GM18861 (cell line): ENCODE results near the gene PDE7B.
"Not testable (repeated sequence)": the region's sequence is repeated elsewhere in the genome, so short reads cannot be mapped to it uniquely, and the experiment has no call there.

ENCODE experiments used
- ATAC-seq: cut with Tn5 transposase; IDR thresholded peaks from one replicate; pipeline ENCODE4 v1.9.1; 2021; ENCODE audit not compliant: unreplicated experiment

The PDE7B gene

DNA sequence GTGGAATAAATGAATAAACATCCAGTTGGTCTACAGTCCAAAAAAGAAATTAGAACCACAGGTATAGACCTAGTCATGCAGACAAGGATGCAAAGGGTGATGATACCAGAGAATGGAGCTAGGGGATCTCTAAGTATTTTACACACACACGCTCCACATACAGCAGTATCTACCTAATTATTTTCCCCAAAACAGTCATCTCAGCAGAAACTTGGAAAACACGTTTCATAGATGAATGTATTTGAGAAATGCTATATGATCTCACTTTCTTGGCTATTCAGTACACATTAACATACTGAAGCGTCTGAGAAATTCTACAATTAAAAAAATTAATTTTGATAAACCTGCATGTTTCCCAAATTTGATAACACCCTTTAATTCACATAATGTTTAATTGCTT lies 243.3 kb downstream of the PDE7B start:
- no peak for ATAC-seq

DNA sequence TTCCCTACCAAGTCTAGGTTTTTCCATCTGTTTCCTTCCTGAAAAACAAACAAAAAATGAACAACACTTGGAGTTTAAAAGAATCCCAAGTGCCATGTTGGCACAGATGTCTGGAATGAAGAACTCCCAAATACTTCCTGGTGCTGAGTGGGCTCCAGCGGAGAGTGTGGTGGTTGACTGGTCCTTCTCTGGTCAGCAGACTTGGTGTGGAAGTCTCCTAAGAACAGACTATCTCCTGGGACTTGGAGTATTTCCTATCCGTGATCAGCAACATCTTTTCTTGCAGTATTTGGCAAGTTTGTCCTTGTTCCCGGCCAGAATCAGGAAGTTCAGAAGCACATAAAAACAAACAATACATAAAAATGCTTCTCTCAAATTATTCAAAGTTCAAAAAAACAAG lies 244.5 kb downstream of the PDE7B start:
- ATAC-seq, result no peak

DNA sequence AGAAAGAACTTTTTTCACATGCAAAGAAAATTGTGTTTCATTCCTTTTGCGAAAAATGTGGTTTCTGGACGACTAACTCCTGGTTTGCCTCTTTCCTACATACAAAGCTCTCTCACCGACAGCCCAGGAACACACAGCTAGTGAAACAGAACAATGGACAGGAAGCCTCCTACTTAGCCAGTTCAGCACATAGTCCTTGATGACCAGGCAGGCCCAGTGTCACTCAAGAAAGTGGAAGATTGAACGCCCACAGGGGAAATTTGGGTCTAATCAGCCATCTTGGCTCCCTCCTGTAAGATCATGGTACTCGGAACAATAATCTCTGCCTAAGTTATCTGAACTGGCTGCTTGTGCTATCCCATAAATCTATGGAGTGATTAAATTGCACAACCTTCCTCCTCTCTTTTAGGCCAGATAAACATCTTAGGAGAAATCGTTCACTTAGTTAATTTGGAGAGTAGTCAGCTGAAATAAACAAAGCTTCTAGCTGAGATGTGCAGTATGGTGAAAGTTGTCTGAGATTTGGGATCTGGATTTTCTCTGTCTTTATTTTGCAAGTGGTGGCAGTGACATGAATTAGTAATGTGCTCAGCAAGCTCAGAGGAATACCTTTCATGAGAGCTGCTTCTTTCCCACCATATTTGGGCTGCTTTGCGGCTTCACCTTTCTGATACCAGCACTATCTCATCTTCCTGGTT lies 251.6 kb downstream of the PDE7B start:
- ATAC-seq, result no peak

DNA sequence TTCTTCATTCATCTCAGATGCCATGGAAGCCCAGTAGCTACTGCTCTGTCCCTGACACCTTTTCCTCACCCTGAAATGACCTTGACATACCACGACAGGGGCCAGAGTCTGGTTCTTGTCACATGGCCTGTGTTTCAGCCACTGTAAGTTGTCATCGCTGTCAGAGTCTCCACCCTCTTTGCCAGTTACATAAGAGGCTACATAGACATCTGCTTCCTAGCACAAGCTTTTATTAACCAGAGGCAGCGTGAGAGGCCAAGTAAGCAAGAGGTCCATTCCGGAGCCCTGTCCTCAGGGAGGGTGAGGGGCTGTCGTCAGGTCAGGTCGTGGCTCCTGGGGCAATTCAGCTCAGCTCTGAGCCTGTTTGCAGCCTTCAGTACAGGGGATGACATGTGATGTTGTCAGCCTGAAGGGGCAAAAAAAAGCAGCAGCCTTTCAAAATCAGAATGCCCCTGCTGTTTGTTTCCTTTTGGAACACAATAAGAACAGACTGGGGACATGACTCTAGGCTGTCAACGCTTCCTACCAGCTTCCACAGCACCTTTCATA lies 252.3 kb downstream of the PDE7B start:
- no peak for ATAC-seq

DNA sequence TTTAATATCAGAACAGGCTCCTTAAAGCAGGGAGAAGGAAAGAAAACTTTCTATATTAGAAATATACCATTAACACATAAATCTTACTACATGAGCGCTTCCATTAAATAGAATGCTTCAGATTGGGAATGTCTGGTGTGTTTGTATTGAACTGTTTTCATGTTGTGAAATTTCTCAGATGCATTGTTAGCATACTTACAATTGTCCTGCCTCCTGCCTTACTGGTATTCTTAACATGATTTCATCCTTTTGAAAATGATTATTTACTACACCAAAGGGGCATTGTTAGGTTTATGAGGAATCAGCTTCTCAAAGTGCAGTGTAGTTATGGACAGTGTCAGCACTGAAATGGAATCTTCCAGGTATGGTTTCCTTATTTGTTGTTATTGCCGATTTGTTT lies 253.1 kb downstream of the PDE7B start:
- ATAC-seq, result no peak

DNA sequence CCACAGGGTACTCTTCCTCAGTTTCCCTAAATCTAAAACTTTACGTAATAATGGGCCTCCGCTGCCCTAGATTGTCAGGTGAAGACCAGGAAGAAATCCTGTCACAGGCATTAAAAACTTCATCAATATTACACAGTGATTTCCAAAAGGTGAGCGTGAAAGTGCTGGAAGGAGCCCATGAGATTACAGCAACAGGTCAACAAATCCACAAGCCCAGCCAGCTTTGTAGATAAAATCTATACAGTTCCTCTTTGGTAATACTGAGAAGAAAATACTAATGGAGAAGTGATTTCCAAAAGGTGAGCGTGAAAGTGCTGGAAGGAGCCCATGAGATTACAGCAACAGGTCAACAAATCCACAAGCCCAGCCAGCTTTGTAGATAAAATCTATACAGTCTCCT lies 254.3 kb downstream of the PDE7B start:
- ATAC-seq, result not testable (repeated sequence)

DNA sequence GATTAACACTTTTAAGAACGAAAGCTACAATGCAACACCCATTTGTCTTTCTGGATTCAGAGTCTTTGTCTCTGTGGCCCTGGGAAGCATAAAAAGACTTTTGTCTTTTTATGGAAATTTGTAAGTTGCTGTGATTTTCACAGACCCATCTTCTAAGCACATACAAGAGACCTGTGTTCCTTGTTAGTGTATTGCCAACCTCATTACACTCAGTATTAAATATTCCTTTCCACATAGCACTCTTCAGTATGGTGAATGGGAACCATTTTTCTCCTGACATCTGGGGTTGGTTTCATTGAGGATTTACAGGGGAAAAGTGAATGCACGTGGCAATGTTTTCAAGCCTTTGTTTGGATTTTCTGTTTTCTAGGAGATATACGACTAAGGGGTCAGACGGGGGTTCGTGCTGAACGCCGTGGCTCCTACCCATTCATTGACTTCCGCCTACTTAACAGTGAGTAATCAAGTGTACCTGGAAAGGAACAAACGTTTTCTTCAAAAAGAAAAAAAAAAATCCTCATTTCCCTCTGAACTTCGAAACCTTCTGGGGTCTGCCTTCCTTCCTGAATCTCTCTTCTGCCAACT lies 257.0 kb downstream of the PDE7B start:
- no peak for ATAC-seq

DNA sequence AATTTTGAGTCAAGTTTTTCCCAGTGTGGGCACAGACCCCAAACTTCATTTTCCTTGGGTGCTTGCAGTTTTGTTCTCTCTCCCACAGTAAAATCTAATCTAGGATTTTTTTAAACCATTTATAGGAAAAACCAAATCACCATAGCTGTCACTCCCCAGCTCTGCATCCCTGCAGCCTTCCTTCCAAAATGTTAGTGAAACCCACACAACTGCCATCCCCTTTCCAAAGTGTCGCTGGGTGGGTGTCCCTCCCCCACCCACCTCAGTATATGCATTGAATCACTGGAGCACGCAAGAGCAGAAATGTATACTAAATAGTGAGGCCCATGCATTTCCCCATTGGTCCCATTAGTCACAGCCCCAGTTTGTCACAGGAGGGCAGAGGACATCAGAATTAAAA lies 260.3 kb downstream of the PDE7B start:
- ATAC-seq, result no peak

DNA sequence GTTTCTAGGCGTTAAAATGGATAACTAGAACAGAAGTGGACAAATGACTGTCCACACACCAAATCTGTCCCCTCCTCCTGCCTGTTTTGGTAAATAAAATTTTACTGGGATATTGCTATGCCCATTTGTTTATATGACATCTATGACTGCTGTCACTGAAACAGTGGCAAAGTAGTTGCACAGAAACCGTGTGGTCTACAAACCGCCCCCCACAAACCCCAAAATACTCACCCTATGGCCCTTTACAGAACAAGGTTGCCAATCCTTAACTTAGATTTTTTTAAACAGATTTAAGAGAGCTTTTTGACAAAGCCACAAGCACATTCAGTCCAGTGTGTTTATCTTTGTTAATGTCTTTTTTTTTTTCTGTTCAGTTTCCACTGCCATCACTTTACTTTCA lies 260.8 kb downstream of the PDE7B start:
- no peak for ATAC-seq

DNA sequence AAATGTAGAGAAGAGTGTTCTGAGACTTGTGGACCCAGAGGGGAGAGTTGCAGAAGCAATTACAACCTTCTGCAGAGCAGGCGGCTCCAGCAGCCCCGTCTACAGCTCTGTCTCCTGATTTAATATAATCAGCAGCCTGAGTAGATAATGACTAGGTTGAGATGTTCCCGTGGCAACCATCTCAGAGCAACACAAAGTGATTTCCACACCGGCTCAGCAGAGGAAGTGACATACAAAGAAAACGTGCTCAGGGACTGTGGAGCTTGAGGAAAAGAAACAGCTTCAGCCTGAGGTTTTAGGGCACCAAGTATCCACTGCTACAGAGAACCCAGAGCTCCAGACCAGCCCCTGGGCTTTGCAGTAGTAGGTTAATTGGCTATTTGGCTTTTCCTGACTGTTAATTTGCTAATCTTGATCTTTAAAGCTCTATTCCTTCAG lies 262.3 kb downstream of the PDE7B start:
- ATAC-seq, result no peak

DNA sequence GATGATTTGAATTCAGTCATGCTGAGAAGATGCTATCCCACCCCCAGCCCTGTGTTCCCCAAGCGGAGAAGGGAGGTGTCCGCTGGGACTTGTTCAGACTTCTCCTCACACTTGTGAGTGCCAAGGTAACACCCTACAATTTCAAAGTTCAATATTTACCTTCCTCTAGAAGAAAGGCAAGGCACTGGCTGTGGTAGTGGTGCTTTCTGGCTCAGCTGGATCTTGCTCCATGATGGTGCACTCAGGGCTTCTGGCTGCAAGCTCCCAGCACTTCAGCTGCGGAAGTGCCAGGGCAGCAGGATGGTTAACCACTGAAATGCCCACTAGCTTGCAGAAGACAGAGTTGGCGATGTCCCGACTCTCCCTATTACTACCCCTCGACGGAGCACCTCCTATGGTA lies 263.2 kb downstream of the PDE7B start:
- no peak for ATAC-seq

DNA sequence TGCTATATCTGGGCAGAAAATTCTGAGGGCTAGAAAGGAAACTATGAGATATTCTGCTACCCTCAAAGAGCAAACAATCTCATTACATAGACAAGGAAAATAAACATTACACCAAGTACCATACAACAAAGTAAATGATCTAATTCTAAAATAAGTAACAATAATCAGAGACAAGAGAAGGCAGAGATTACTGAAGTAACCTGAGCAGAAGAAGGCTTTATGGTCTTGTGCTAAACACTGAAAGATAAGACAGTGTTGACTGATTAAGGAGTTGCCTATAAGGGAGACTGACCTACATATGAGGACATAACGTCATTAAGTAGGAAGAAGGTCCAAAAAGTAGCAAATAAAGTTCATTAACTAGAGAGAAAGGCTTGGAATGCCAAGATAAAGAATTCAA lies 264.4 kb downstream of the PDE7B start:
- ATAC-seq, result no peak

DNA sequence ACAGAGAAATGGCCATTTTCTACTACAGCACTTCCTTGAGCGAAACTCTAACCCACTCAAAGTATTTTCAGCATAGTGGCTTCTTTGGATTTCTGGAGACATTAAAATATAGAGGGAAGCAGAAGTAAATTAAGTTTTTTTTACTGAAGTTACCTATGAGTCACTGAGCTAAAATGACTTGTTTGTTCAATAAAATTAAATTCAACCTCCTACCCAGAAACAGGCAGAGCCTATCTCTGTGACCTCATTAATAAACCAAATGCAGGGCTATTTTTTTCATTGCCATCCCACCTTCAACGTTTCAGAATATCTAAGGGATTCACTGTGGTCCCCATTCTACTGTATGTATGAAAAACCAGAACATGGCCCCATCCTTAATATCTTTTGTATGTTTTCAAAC lies 265.6 kb downstream of the PDE7B start:
- no peak for ATAC-seq

DNA sequence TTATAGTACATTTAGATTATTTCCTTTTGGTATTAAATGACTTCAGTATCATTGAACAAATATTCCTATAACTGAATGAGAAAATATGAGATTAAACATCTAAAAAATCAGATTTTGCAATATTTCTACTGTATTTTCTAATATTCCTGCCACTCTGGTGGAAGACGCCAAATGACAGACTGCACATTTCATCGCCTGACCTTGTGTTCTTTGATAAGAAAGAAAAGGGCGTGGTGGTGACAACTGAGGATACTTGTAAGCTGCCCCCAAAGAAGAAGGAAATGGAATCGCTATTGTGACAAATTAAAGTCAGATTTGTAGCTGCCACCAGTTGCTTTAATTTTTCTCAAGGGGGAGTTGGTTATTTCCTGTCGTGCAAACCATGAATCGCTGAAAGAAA lies 267.3 kb downstream of the PDE7B start:
- no peak for ATAC-seq

DNA sequence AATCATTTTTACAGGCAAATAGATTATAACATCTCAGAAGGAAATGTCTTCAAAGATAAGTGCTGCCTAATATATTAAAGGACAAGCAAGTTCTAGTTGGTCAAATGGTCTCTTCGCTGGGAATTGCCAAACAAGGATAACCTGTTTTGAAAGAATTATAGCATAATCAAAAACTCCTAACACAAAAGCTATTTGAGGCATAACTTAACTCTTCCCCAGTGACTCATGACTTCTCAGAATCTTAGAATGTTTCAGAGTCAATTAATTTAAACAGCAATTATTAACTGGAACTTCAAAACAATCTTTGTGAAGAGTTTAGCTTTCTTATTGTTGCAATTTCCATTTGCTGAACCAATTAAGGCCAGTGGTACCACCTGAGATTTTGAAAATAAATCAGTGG lies 272.0 kb downstream of the PDE7B start:
- no peak for ATAC-seq

DNA sequence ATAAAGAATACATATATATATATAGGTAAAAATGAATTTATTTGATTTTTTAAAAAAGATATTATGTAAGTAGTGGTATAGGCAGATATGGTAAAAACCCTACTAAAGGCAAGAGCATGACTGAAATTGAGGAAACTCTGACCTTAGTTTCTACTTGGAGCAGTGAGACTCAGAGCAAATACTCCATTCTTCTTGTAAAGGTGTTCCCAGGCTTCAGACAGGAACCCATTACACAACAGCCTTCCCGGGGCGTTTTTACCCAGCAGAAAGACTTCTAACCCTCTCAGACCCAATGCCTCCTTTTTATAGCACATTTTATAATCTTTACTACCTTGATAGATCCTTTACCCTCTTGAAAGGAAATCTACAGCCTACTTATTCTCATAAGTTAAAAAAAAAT lies 274.1 kb downstream of the PDE7B start:
- no peak for ATAC-seq

DNA sequence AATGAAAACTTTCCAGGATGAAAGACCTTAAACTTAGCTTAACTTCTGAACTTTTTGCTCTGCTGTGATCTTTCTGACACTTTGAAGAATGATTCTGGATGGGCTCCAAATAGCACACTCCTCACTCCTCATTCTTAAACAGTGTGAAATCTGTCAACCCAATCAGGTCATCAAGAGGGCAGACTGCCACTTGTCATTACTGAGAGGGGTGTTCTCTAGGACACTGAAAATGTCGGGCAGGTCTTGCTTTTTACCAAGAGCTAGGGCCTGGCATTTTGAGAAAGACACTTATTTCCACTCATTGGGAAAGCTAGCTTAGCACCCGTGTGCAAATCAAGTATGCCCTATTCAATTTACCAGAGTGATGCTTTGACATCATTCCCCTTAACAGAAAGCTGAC lies 276.4 kb downstream of the PDE7B start:
- no peak for ATAC-seq

DNA sequence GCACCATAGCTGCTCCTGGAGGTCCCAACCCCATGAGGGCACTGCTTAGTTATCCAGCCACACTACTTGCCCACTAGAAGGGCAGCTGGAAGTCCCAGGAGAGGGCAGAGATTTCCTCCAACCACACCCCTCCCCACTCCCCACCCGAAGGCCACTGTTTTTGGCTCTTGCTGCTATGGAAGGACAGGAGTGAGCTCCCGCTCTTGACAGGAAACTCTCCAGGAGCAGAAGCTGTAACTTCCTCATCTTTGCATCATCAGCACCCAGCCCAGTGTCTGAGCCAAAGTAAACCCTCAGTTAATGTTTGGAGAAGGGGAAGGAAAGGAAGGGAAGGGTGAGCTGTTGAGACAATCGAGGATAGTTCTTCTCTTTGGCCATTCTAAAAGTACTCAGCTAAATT lies 277.9 kb downstream of the PDE7B start:
- no peak for ATAC-seq

DNA sequence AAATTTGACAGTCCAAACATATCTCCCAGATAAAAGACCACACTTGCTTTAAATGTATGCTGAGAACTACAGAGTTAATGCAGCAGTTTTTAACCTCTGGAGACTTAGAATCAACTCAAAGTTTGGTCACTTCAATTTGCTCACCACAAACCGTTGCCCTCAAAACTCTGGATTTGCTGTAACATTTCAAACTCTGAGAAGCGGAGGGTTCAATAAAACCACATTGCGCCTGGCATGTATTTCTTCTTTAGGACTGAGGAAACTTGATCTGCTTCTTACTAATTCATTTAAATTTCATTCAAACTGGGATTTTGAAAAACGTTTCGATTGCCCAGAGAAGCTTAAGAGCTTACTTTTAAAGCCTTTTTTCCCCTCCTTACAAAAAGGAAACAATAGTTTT lies 282.8 kb downstream of the PDE7B start:
- no peak for ATAC-seq

DNA sequence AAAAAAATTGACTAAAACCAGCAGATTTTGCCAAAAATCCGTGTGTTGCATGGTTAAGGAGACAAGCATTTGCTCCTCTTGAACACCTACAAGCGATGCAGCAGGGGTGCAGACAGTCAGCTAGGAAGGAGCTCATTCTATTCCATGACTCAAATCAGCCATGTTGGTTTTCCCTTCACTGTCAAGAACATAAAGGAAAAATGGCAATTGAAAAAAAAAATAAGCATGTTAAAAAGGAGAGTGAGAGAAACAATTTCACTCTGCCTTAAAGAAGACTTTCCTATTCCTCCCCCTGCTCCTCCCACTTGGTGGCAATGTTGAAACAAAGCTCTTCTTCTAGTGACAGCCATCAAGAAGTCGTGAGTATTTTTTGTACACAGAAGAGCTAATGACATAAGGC lies 283.2 kb downstream of the PDE7B start:
- no peak for ATAC-seq

DNA sequence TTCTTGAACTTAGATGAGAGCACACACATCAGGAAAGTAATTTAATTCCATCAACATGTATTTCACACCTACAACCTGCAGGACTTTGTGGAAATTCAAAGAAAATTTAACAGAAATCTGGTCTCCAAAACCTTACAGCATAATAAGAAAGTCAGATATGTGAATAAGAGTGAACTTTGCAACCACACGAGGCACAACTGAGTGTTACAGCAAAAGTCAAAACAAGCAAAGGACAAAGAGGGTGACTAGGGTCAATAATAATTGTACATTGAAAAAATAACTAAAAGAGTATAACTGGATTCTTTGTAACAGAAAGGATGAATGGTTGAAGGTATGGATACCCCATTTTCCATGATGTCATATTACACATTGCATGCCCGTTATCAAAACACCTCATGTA lies 284.8 kb downstream of the PDE7B start:
- ATAC-seq, result no peak

DNA sequence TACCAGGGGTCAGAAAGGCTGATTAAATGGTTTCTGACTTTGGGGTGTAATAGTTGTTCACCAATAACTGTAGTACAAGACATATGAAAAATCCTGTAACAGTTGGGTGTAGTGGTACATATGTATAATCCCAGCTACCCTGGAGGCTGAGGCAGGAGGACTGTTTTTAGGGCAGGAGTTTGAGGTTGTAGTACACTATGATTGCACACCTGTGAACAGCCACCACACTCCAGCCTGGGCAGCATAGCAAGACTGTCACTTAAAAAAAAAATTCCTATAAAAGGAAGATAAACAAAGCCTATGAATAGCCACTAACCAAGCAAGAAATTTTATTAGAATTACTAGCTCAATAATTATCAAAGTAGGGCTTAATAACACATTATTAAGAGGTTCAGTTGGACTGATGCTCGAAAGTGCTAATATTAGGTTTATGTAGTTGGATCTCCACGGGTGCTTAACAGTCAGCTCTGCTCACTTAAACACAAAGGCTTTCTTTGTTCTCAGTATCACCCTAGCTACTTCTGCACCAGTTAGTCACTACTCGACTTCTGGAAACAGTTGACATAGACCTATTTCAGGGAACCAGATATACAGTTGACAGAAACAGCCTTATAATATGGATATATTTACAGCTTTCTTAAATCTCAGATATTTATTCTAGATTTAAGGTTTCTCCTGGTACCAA lies 285.6 kb downstream of the PDE7B start:
- ATAC-seq, result no peak
